ENCODE data around the gene PARVB. TPM values are rescaled to one million over a fixed set of nuclear protein-coding genes. Genes with fewer than 3 reads are reported as not detected.

PARVB gene
- total and polyA plus RNA-seq, 8 donors = 3.8 to 27.3 (median 10.4) TPM

GRCh38 chr22:44210722-44211121, 186.6 kb downstream of the PARVB start:
- 57 to 68% methylated on average over 4 of the region's 4 CpGs for WGBS, 2 donors
- intact Hi-C loops (cut with DNase I) = no loop called here

DNA sequence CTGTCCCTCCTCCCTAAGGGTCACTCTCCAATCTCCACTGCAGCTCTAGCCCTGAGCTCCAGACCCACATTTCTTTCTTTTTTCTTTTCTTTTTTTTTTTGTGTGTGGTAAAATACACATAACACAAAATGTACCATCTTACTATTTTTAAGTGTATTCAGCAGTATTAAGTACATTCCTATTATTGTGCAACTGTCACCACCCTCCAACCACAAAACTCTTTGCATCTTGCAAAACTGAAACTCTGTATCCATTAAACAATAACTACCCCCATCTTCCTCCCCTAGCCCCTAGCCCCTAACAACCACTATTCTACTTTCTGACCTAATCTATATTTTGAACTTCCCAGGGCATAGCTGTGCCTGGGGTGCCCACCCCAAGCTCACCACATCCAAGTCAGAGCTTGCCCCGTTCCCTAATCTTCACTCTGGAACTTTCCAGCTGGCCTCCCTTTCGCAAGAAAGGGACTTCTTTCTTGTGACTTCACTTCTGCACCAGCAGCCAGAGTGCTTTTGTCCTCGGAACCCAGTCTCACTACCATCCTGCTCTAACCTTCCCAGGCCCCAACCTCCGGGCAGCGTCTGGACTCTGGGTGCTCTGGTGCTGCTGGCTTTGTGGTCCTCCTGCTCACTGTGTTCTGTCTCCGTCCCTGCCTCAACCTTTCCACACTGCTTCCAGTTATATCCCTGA, 187.3 kb downstream of the PARVB start:
- DNase-seq = peak in 1 of 6 donors; percentile 26
- H3K27me3 ChIP-seq = no peaks in the 10 kb centered on the region
- no peak for FAIRE-seq
- intact Hi-C loops (cut with DNase I) = no loop called here
- H3K36me3 ChIP-seq = no peaks in the 10 kb centered on the region
- no peak for TF ChIP-seq CTCF (IDR thresholded peaks at IDR 0.05)
- 53 to 67% methylated on average over 6 of the region's 6 CpGs for WGBS, 2 donors
- H3K4me3 ChIP-seq = no peak overlapping the region
- no peak overlapping the region for H3K27ac ChIP-seq
- H3K9me3 ChIP-seq = no peaks in the 10 kb centered on the region
- no peaks in the 10 kb centered on the region for H3K4me1 ChIP-seq
- ATAC-seq = no peak

More at GRCh38 chr22:44210722-44211121, 186.6 kb downstream of the PARVB start:
- H3K27ac ChIP-seq = no peak overlapping the region
- no peak for TF ChIP-seq CTCF (IDR thresholded peaks at IDR 0.05)
- H3K36me3 ChIP-seq = no peaks in the 10 kb centered on the region
- no peak overlapping the region for H3K4me3 ChIP-seq
- no peak for ATAC-seq
- FAIRE-seq = no peak
- DNase-seq = no peak
- H3K4me1 ChIP-seq = no peaks in the 10 kb centered on the region
- H3K9me3 ChIP-seq = no peaks in the 10 kb centered on the region
- no peaks in the 10 kb centered on the region for H3K27me3 ChIP-seq

DNA sequence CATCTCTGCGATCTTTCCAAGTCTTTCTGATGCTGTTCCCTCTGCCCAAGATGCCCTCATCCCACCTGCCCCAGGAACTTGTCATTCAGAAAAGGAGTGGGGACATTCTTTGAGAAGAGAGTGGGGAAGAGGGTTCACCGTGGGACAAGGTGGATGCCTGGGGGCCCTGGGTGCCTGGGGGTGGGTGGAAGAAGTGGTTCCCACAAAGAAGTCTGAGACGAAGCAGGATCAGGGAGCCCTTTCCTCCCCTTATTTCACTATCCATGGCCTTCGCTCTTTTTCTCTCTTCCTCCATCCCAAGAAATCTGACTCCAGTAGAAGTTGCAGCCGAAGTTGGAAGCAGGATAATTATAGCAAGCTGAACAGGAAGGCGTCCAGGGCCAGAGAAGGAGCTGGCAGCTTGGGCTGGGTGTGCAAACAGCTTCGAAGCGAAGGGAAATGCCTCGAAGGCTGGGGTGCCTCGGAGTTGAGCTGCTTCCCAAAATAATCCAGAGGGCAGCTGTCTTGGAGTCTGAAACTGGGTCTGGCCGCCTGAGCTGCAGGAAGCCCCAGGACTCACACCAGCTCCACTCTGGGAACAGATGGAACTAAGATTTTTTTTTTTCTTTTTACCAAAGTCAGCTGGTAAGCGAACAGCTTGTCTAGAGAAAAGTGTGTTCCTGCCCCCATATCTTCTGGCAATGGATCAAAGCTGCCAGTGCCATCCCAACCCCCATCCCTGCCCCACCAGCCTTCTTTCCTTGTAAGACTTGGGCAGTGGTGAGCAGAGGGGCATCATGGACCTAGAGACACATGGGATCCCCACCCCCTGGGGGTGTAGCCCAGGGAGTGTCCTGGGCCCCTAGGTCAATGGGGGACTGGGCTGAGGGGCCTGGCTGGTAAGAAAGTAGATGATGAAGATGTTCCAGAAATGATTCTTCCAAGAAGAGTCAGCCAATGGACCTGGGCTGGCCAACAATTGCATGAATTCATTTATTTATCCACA, 188.1 kb downstream of the PARVB start:
- intact Hi-C loops (cut with DNase I) = no loop called here
- H3K27ac ChIP-seq = no peak overlapping the region
- no peaks in the 10 kb centered on the region for H3K36me3 ChIP-seq
- no peaks in the 10 kb centered on the region for H3K9me3 ChIP-seq
- FAIRE-seq = no peak
- H3K4me3 ChIP-seq = no peak overlapping the region
- DNase-seq = peak in 1 of 6 donors; percentile 21
- H3K4me1 ChIP-seq = no peaks in the 10 kb centered on the region
- no peaks in the 10 kb centered on the region for H3K27me3 ChIP-seq
- WGBS, 2 donors = 42 to 50% methylated on average over 12 of the region's 12 CpGs
- no peak for TF ChIP-seq CTCF (IDR thresholded peaks at IDR 0.05)
- ATAC-seq = no peak

- FAIRE-seq = no peak
- no peaks in the 10 kb centered on the region for H3K9me3 ChIP-seq
- H3K36me3 ChIP-seq = no peaks in the 10 kb centered on the region
- 92% methylated on average over 1 of the region's 1 CpG for WGBS, 2 donors
- no peak for DNase-seq
- H3K4me1 ChIP-seq = no peaks in the 10 kb centered on the region
- TF ChIP-seq CTCF (IDR thresholded peaks at IDR 0.05) = no peak
- H3K27ac ChIP-seq = no peak overlapping the region
- intact Hi-C loops (cut with DNase I) = no loop called here
- no peak for ATAC-seq
- no peaks in the 10 kb centered on the region for H3K27me3 ChIP-seq
- no peak overlapping the region for H3K4me3 ChIP-seq
These were observed 188.8 kb downstream of the PARVB start for GRCh38 chr22:44212936-44213335.
